ENCODE data around the gene PADI3.

GRCh38 chr1:17263936-17264335, 15.0 kb downstream of the PADI3 start:
- no peak for TF ChIP-seq ESRRA (CRISPR knock-in tag; IDR thresholded peaks at IDR 0.05; ENCODE audit: borderline replicate concordance)
- TF ChIP-seq, protein P1, sequence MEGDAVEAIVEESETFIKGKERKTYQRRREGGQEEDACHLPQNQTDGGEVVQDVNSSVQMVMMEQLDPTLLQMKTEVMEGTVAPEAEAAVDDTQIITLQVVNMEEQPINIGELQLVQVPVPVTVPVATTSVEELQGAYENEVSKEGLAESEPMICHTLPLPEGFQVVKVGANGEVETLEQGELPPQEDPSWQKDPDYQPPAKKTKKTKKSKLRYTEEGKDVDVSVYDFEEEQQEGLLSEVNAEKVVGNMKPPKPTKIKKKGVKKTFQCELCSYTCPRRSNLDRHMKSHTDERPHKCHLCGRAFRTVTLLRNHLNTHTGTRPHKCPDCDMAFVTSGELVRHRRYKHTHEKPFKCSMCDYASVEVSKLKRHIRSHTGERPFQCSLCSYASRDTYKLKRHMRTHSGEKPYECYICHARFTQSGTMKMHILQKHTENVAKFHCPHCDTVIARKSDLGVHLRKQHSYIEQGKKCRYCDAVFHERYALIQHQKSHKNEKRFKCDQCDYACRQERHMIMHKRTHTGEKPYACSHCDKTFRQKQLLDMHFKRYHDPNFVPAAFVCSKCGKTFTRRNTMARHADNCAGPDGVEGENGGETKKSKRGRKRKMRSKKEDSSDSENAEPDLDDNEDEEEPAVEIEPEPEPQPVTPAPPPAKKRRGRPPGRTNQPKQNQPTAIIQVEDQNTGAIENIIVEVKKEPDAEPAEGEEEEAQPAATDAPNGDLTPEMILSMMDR (IDR thresholded peaks at IDR 0.05) = no peak
- TF ChIP-seq ETV6 (CRISPR knock-in tag; IDR thresholded peaks at IDR 0.05) = no peak
- TF ChIP-seq, protein P2, sequence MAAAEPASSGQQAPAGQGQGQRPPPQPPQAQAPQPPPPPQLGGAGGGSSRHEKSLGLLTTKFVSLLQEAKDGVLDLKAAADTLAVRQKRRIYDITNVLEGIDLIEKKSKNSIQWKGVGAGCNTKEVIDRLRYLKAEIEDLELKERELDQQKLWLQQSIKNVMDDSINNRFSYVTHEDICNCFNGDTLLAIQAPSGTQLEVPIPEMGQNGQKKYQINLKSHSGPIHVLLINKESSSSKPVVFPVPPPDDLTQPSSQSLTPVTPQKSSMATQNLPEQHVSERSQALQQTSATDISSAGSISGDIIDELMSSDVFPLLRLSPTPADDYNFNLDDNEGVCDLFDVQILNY (CRISPR knock-in tag; IDR thresholded peaks at IDR 0.05) = no peak
- no peak for TF ChIP-seq ELF4 (CRISPR knock-in tag; IDR thresholded peaks at IDR 0.05; ENCODE audit: low read depth)
- no peak for TF ChIP-seq TCF7 (CRISPR knock-in tag; IDR thresholded peaks at IDR 0.05; ENCODE audit: low read depth)
- TF ChIP-seq NFYB (CRISPR knock-in tag; conservative IDR thresholded peaks at IDR 0.05; ENCODE audit: low read depth) = no peak
- TF ChIP-seq USF1 (CRISPR knock-in tag; IDR thresholded peaks at IDR 0.05) = no peak

Data from WTC11 (cell line).